HepG2 (cell line): ENCODE data around the gene ITGAE. TPM values are rescaled to one million over a fixed set of nuclear protein-coding genes. Genes with fewer than 3 reads are reported as not detected.

ENCODE experiments used
- ATAC-seq: fragments of 200-7000 bp; cut with Tn5 transposase; 3 replicates; pipeline ENCODE4 v1.9.1; 2020; ENCODE audit warnings: mild to moderate bottlenecking, moderate library complexity
- BruUV-seq: library from RNA; stranded (reverse); fragments of 400-500 nt; replicated peaks from 2 replicates; lab custom pipeline; 2021; lab: Mats Ljungman, UMichigan
- CTCF ChIA-PET: fragments of 300-600 bp; formaldehyde crosslinking; extraction: SDS; loops from one replicate; lab custom pipeline; 2021; ENCODE audit warnings: low total read pairs, inconsistent platforms, low intra/inter-chr PET ratio; lab: Yijun Ruan, JAX
- POLR2A ChIA-PET: fragments of 350-600 bp; sonication (Branson Sonifier 250); formaldehyde crosslinking; loops from one replicate; lab custom pipeline; 2020; ENCODE audit warnings: antibody characterized with exemption, inconsistent platforms; lab: Yijun Ruan, JAX
- DNase-seq: peaks from one replicate; pipeline ENCODE4 v3.0.0-alpha.2; 2015; ENCODE audit warnings: low spot score
- FAIRE-seq: peaks from 3 replicates; lab custom pipeline; 2011; peaks lifted over from hg19 to GRCh38; lab: Jason Lieb, UNC
- H2AFZ ChIP-seq: one replicate; pipeline ENCODE4 v1.6.1; 2011; ENCODE audit warnings: low read length, inconsistent platforms
- H3K27ac ChIP-seq: fragments of 300-600 bp; 3 replicates; pipeline ENCODE4 v1.8.0; 2011; ENCODE audit warnings: mixed run types, mild to moderate bottlenecking, mixed read lengths, low read length, inconsistent platforms; ENCODE audit not compliant: insufficient read depth; ENCODE audit errors: extremely low read length
- H3K27me3 ChIP-seq, 2 experiments: fragments of 200-600 bp in 1 of 2; 2 replicates in 1 of 2; 3 replicates in 1 of 2; pipeline versions ENCODE4 v1.6.0 to v1.8.0; 2011; ENCODE audit warnings: low read length in 2 of 2, mild to moderate bottlenecking in 2 of 2, moderate library complexity in 2 of 2, inconsistent platforms in 1 of 2; ENCODE audit not compliant: insufficient read depth in 2 of 2, control insufficient read depth in 1 of 2
- H3K36me3 ChIP-seq, 2 experiments: fragments of 200-600 bp in 1 of 2; replicated peaks in 1 of 2; 2 replicates in 1 of 2; 3 replicates in 1 of 2; pipeline versions ENCODE4 v1.5.1 to v1.8.0; 2011; ENCODE audit warnings: low read length in 2 of 2, inconsistent platforms in 1 of 2; ENCODE audit not compliant: insufficient read depth in 2 of 2, control insufficient read depth in 1 of 2
- H3K4me1 ChIP-seq: 2 replicates; pipeline ENCODE4 v1.5.1; 2012; ENCODE audit warnings: low read length, inconsistent platforms; ENCODE audit not compliant: insufficient read depth
- H3K4me2 ChIP-seq: 2 replicates; pipeline ENCODE4 v1.6.0; 2011; ENCODE audit warnings: low read depth, low read length, inconsistent platforms
- H3K4me3 ChIP-seq, 3 experiments: fragments of 200-600 bp in 1 of 3; sonication (generic), shearing (Covaris generic) in 1 of 3; replicated peaks in 1 of 3; 2 replicates each; pipeline ENCODE4 v1.5.1; 2011 to 2016; ENCODE audit warnings: low read length in 3 of 3, inconsistent platforms in 2 of 3, low read depth in 2 of 3, mild to moderate bottlenecking in 2 of 3, control low read depth in 1 of 3, mixed read lengths in 1 of 3; ENCODE audit not compliant: insufficient read depth in 1 of 3
- H3K79me2 ChIP-seq: one replicate; pipeline ENCODE4 v1.6.1; 2011; ENCODE audit warnings: low read length, inconsistent platforms; ENCODE audit not compliant: insufficient read depth
- H3K9ac ChIP-seq: 2 replicates; pipeline ENCODE4 v1.6.0; 2011; ENCODE audit warnings: mild to moderate bottlenecking, low read depth, low read length, inconsistent platforms; ENCODE audit not compliant: insufficient read depth
- H3K9me3 ChIP-seq: 2 replicates; pipeline ENCODE4 v1.5.1; 2012; ENCODE audit warnings: mild to moderate bottlenecking, low read length
- H4K20me1 ChIP-seq: 2 replicates; pipeline ENCODE4 v1.6.0; 2011; ENCODE audit warnings: inconsistent platforms, mild to moderate bottlenecking, low read length, moderate library complexity; ENCODE audit not compliant: insufficient read depth
- ATF7 ChIP-seq, 2 experiments: fragments of 450-650 bp in 1 of 2; sonication (generic) in 1 of 2; formaldehyde crosslinking in 1 of 2; IDR thresholded peaks; 2 replicates each; pipeline versions ENCODE4 v1.4.0 to v1.6.1; 2016 to 2020; ENCODE audit warnings: antibody characterized with exemption in 1 of 2, mild to moderate bottlenecking in 1 of 2, missing genetic modification reagents in 1 of 2
- HDAC2 ChIP-seq: sonication (generic); formaldehyde crosslinking; IDR thresholded peaks from 2 replicates; pipeline ENCODE4 v1.4.0; 2020; ENCODE audit warnings: missing genetic modification reagents
- MED1 ChIP-seq: sonication (generic); formaldehyde crosslinking; IDR thresholded peaks from 2 replicates; pipeline ENCODE4 v1.4.0; 2020; ENCODE audit warnings: missing genetic modification reagents
- RBM39 ChIP-seq: fragments of 200-400 bp; formaldehyde crosslinking; IDR thresholded peaks from one replicate; pipeline ENCODE4 v1.6.1; 2018; ENCODE audit warnings: antibody characterized with exemption, mild to moderate bottlenecking, low read depth, low read length; ENCODE audit not compliant: poor library complexity, severe bottlenecking
- RXRB ChIP-seq: IDR thresholded peaks from 2 replicates; pipeline ENCODE4 v1.6.1; 2016; ENCODE audit warnings: borderline replicate concordance, missing genetic modification reagents, missing compliant biosample characterization
- SALL1 ChIP-seq: sonication (generic); formaldehyde crosslinking; IDR thresholded peaks from 2 replicates; pipeline ENCODE4 v1.8.0; 2022; ENCODE audit warnings: mild to moderate bottlenecking, missing genetic modification reagents
- SYNCRIP ChIP-seq: fragments of 200-400 bp; formaldehyde crosslinking; IDR thresholded peaks from 2 replicates; pipeline ENCODE4 v1.6.1; 2018; ENCODE audit warnings: mild to moderate bottlenecking, low read depth, low read length; ENCODE audit not compliant: insufficient read depth
- ZFP1 ChIP-seq: IDR thresholded peaks from 2 replicates; pipeline ENCODE4 v1.6.1; 2016
- ZNF180 ChIP-seq: sonication (generic); formaldehyde crosslinking; IDR thresholded peaks from 2 replicates; pipeline ENCODE4 v1.4.0; 2020; ENCODE audit warnings: low read depth, missing genetic modification reagents, borderline replicate concordance
- ZNF260 ChIP-seq: sonication (generic); formaldehyde crosslinking; IDR thresholded peaks from 2 replicates; pipeline ENCODE4 v1.4.0; 2020; ENCODE audit warnings: missing genetic modification reagents, low read depth, mild to moderate bottlenecking, borderline replicate concordance
- ZNF382 ChIP-seq: sonication (generic); formaldehyde crosslinking; IDR thresholded peaks from 2 replicates; pipeline ENCODE4 v1.5.0; 2020; ENCODE audit warnings: missing genetic modification reagents, mild to moderate bottlenecking, borderline replicate concordance
- ZNF75D ChIP-seq: sonication (generic); formaldehyde crosslinking; IDR thresholded peaks from 2 replicates; pipeline ENCODE4 v1.8.1; 2023; ENCODE audit warnings: missing genetic modification reagents, mild to moderate bottlenecking, borderline replicate concordance
- ZNF788 ChIP-seq: sonication (generic); formaldehyde crosslinking; IDR thresholded peaks from 2 replicates; pipeline ENCODE4 v1.5.0; 2020; ENCODE audit warnings: mild to moderate bottlenecking, missing genetic modification reagents, borderline replicate concordance
- WGBS: methylation state at CpG from one replicate; pipeline ENCODE4 v1.1.6; 2017; ENCODE audit warnings: low lambda C conversion rate; 5-methylcytosine and 5-hydroxymethylcytosine counted together
- in situ Hi-C: cut with HindIII; loops from 2 replicates; pipeline ENCODE4 v1.10.0; 2017; ENCODE audit warnings: low pct_unique_long_range_greater_than_20kb; ENCODE audit not compliant: extremely low pct_ligation_motif_present
- intact Hi-C: fragments of 100-400 bp; cut with micrococcal nuclease; formaldehyde crosslinking; loops from one replicate; pipeline ENCODE4 v1.10.0; 2022; ENCODE audit not compliant: unreplicated experiment
- polyA plus RNA-seq, 8 experiments: library from polyadenylated mRNA; depleted of rRNA in 3 of 8; stranded (reverse) in 7 of 8; unstranded in 1 of 8; fragments of >200 nt; fragmentation: Illumina TruSeq in 4 of 8; extraction: Trizol in 4 of 8; gene quantifications; 2 replicates each; pipeline versions ENCODE4 v1.2.1 to v1.2.3, GENCODE V29; 2011 to 2016; ENCODE audit warnings: low read depth in 4 of 8, missing spikeins in 1 of 8, mixed read lengths in 1 of 8; ENCODE audit not compliant: insufficient read depth in 1 of 8
- total RNA-seq, 5 experiments: library from RNA; depleted of rRNA; stranded (reverse); fragments of >200 nt; fragmentation: Illumina TruSeq; extraction: Trizol; gene quantifications; 2 replicates each; pipeline ENCODE4 v1.2.3, GENCODE V29; 2016; ENCODE audit warnings: low read depth in 1 of 5
- TF ChIP-seq, protein P1 (sequence below): sonication (generic); formaldehyde crosslinking; IDR thresholded peaks from 2 replicates; pipeline ENCODE4 v1.8.1; 2022; ENCODE audit warnings: low read depth, mild to moderate bottlenecking, missing genetic modification reagents
- TF ChIP-seq, protein P2 (sequence below): sonication (generic); formaldehyde crosslinking; IDR thresholded peaks from 2 replicates; pipeline ENCODE4 v1.4.0; 2020; ENCODE audit warnings: low read depth, mild to moderate bottlenecking, missing genetic modification reagents
- TF ChIP-seq, protein P3 (sequence below): sonication (generic); formaldehyde crosslinking; IDR thresholded peaks from 2 replicates; pipeline ENCODE4 v1.5.0; 2020; ENCODE audit warnings: mild to moderate bottlenecking, missing genetic modification reagents, borderline replicate concordance

Gene ITGAE
- total and polyA plus RNA-seq, 2 of the 13 experiments (the other 11 are each of a cell fraction or from before 2014, with no cell fraction given) = 42.3 to 49.0 TPM

DNA sequence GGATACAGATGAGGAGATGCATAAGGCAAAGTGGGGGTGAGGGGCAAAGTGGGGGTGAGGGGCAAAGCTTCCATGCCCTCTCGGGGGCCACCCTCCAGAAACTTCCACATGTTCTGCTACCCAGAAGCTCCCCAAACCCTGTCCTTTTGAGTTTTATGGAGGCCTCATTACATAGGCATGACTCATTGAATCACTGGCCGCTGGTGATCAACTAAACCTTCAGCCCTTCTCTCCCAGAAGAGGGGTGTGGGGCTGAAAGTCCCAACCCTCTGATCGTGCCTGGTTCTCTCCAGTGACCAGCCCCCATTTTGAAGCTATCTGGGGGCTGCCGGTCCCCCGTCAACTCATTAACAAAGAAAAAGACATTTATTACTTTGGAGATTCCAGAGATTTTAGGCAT lies 27.5 kb downstream of the ITGAE start (continued):
- TF ChIP-seq HDAC2 = no peak
- TF ChIP-seq ZNF75D = no peak
- TF ChIP-seq ATF7 (IDR thresholded peaks at IDR 0.05) = no peak
- TF ChIP-seq ATF7 (CRISPR knock-in tag; IDR thresholded peaks at IDR 0.05) = no peak
- TF ChIP-seq, all 625 proteins: peak for 0

DNA sequence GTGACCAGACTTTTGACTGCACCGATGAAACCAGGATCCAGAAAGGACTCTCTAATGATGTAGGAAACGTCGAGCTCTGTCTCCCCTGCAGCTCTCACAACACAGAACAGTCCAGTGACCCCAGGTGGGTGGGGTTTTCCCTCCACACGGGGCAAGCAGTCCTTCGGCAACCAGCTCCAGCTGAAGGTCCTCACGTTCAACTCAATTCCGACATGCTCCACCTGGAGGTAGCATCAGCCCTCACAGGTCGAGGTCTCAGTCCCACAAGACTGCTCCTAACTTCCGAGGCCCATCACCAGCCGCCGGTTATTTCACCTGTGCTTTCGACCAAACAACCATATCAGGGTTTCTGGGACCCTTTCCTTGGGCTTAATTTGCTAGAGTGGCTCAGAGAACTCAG lies 28.2 kb downstream of the ITGAE start:
- Histone ChIP-seq H4K20me1 (no peaks in the 10 kb centered on the region), H3K27ac (no peak overlapping the region), H3K4me1 (peaks cover 41% of the 10 kb centered on the region), H3K36me3 (no peaks in the 10 kb centered on the region), H3K9me3 (no peaks in the 10 kb centered on the region), H3K79me2 (no peaks in the 10 kb centered on the region), H2AFZ (no peak overlapping the region), H3K9ac (no peak overlapping the region), H3K4me3 (no peak overlapping the region), H3K27me3 (peaks cover 0 to 2% of the 10 kb centered on the region in 2 experiments; a peak in 1 of 5 replicates), H3K4me2 (no peak overlapping the region)
- BruUV-seq = no TSS peak
- intact Hi-C loops (loop anchor here (5.0 kb wide), 1 partner anchor 35 kb away; no protein-coding TSS in a partner anchor), in situ Hi-C loops (no loop called here)
- FAIRE-seq = peak; percentile 81
- DNase-seq = peak; percentile 69
- CTCF ChIA-PET = interaction anchor here (1.2 to 2.1 kb wide), 2 partner anchors 35 to 37 kb away, joined by 3 to 5 read pairs; no protein-coding TSS in a partner anchor
- 35% methylated on average over 8 of the region's 12 CpGs for WGBS
- peak; percentile 91 for ATAC-seq
- POLR2A ChIA-PET = interaction anchor here (1.0 to 1.1 kb wide), 3 partner anchors 8 to 32 kb away, joined by 3 to 4 read pairs (median 3); partner anchors contain the start of gene ITGAE
- TF ChIP-seq ZNF788 (CRISPR knock-in tag) = no peak
- no peak for TF ChIP-seq SYNCRIP
- no peak for TF ChIP-seq MED1 (CRISPR knock-in tag)
- TF ChIP-seq RXRB = 0 out of 2 replicates have a peak, but pooled peaks have one; percentile 20
- TF ChIP-seq, protein P1, sequence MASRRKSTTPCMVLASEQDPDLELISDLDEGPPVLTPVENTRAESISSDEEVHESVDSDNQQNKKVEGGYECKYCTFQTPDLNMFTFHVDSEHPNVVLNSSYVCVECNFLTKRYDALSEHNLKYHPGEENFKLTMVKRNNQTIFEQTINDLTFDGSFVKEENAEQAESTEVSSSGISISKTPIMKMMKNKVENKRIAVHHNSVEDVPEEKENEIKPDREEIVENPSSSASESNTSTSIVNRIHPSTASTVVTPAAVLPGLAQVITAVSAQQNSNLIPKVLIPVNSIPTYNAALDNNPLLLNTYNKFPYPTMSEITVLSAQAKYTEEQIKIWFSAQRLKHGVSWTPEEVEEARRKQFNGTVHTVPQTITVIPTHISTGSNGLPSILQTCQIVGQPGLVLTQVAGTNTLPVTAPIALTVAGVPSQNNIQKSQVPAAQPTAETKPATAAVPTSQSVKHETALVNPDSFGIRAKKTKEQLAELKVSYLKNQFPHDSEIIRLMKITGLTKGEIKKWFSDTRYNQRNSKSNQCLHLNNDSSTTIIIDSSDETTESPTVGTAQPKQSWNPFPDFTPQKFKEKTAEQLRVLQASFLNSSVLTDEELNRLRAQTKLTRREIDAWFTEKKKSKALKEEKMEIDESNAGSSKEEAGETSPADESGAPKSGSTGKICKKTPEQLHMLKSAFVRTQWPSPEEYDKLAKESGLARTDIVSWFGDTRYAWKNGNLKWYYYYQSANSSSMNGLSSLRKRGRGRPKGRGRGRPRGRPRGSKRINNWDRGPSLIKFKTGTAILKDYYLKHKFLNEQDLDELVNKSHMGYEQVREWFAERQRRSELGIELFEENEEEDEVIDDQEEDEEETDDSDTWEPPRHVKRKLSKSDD (CRISPR knock-in tag) = no peak
- no peak for TF ChIP-seq ZFP1 (CRISPR knock-in tag)
- no peak for TF ChIP-seq ZNF260 (CRISPR knock-in tag)
- no peak for TF ChIP-seq RBM39
- TF ChIP-seq, protein P2, sequence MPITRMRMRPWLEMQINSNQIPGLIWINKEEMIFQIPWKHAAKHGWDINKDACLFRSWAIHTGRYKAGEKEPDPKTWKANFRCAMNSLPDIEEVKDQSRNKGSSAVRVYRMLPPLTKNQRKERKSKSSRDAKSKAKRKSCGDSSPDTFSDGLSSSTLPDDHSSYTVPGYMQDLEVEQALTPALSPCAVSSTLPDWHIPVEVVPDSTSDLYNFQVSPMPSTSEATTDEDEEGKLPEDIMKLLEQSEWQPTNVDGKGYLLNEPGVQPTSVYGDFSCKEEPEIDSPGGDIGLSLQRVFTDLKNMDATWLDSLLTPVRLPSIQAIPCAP (CRISPR knock-in tag) = no peak
- 0 out of 2 replicates have a peak, but pooled peaks have one; percentile 24 for TF ChIP-seq SALL1 (CRISPR knock-in tag)
- TF ChIP-seq ZNF382 (CRISPR knock-in tag) = no peak
- TF ChIP-seq ZNF180 (CRISPR knock-in tag) = no peak
- TF ChIP-seq, protein P3, sequence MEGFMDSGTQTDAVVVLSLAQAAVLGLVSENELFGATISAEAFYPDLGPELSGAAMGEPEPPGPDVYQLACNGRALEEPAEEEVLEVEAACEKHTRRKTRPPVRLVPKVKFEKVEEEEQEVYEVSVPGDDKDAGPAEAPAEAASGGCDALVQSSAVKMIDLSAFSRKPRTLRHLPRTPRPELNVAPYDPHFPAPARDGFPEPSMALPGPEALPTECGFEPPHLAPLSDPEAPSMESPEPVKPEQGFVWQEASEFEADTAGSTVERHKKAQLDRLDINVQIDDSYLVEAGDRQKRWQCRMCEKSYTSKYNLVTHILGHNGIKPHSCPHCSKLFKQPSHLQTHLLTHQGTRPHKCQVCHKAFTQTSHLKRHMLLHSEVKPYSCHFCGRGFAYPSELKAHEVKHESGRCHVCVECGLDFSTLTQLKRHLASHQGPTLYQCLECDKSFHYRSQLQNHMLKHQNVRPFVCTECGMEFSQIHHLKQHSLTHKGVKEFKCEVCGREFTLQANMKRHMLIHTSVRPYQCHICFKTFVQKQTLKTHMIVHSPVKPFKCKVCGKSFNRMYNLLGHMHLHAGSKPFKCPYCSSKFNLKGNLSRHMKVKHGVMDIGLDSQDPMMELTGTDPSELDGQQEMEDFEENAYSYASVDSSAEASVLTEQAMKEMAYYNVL = no peak
- TF ChIP-seq ATF7 (IDR thresholded peaks at IDR 0.05) = no peak
- no peak for TF ChIP-seq ATF7 (CRISPR knock-in tag; IDR thresholded peaks at IDR 0.05)
